ENCODE results near the gene EFHC1.

- TF ChIP-seq TAF1 (IDR thresholded peaks at IDR 0.05; ENCODE audit: borderline replicate concordance, insufficient read depth, low read length) (no peak), SIN3A (IDR thresholded peaks at IDR 0.05; ENCODE audit: borderline replicate concordance, insufficient read depth, low read length) (no peak), POLR2AphosphoS5 (IDR thresholded peaks at IDR 0.05; ENCODE audit: low read depth, low read length) (no peak), FOXP2 (optimal IDR thresholded peaks at IDR 0.05; ENCODE audit: borderline replicate concordance, extremely low read depth, extremely low read length, insufficient read depth) (no peak)
- TF ChIP-seq, protein P1, sequence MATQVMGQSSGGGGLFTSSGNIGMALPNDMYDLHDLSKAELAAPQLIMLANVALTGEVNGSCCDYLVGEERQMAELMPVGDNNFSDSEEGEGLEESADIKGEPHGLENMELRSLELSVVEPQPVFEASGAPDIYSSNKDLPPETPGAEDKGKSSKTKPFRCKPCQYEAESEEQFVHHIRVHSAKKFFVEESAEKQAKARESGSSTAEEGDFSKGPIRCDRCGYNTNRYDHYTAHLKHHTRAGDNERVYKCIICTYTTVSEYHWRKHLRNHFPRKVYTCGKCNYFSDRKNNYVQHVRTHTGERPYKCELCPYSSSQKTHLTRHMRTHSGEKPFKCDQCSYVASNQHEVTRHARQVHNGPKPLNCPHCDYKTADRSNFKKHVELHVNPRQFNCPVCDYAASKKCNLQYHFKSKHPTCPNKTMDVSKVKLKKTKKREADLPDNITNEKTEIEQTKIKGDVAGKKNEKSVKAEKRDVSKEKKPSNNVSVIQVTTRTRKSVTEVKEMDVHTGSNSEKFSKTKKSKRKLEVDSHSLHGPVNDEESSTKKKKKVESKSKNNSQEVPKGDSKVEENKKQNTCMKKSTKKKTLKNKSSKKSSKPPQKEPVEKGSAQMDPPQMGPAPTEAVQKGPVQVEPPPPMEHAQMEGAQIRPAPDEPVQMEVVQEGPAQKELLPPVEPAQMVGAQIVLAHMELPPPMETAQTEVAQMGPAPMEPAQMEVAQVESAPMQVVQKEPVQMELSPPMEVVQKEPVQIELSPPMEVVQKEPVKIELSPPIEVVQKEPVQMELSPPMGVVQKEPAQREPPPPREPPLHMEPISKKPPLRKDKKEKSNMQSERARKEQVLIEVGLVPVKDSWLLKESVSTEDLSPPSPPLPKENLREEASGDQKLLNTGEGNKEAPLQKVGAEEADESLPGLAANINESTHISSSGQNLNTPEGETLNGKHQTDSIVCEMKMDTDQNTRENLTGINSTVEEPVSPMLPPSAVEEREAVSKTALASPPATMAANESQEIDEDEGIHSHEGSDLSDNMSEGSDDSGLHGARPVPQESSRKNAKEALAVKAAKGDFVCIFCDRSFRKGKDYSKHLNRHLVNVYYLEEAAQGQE (IDR thresholded peaks at IDR 0.05; ENCODE audit: insufficient read depth in 1 of 2, low read depth in 2 of 2, low read length in 2 of 2): no peak
Measured at GRCh38 chr6:52474173-52474572, 54.0 kb downstream of the EFHC1 start.
